Activated T-cell treated with anti-CD3 and anti-CD28 coated beads, Interleukin-2, amount 50 U/mL, for 4 hours (primary cell): Measurements from ENCODE around the gene MICALL1. TPM values are rescaled to one million over a fixed set of nuclear protein-coding genes. Genes with fewer than 3 reads are reported as not detected.
"Not testable (repeated sequence)": the region's sequence is repeated elsewhere in the genome, so short reads cannot be mapped to it uniquely, and the experiment has no call there.

ENCODE experiments used
- ATAC-seq, 2 donors: fragments of 200-7000 bp; cut with Tn5 transposase; one replicate each; pipeline ENCODE4 v1.10.0; 2021
- DNase-seq: peaks from one replicate; pipeline ENCODE4 v3.0.0-alpha.2; 2020
- H3K27me3 Mint-ChIP-seq: one replicate; pipeline ENCODE4 v1.8.0; 2021; ENCODE audit warnings: low read depth, mixed read lengths
- H3K36me3 Mint-ChIP-seq: one replicate; pipeline ENCODE4 v1.8.0; 2022; ENCODE audit warnings: mixed read lengths; ENCODE audit not compliant: insufficient read depth
- H3K4me1 Mint-ChIP-seq: one replicate; pipeline ENCODE4 v1.8.0; 2021; ENCODE audit warnings: low read depth, mixed read lengths
- H3K4me3 Mint-ChIP-seq: one replicate; pipeline ENCODE4 v1.8.0; 2021; ENCODE audit warnings: mild to moderate bottlenecking, moderate library complexity, mixed read lengths
- H3K9me3 Mint-ChIP-seq: one replicate; pipeline ENCODE4 v1.8.0; 2021; ENCODE audit warnings: mixed read lengths
- total RNA-seq, 3 donors: library from RNA; stranded (reverse); gene quantifications; one replicate each; pipeline ENCODE4 v1.2.1, GENCODE V29; 2021

Gene MICALL1
- total RNA-seq, 3 donors from 2014 or later = 16.0 to 16.2 (median 16.0) TPM

- not testable (repeated sequence) for H3K9me3 Mint-ChIP-seq, DNase-seq
Observed at GRCh38 chr22:37952629-37953028, 46.5 kb downstream of the MICALL1 start.

GRCh38 chr22:37953062-37953436 lies 47.0 kb downstream of the MICALL1 start:
- H3K4me3 Mint-ChIP-seq = peak overlapping the region; percentile 94
- H3K9me3 Mint-ChIP-seq = no peaks in the 10 kb centered on the region
- peaks cover 13% of the 10 kb centered on the region for H3K27me3 Mint-ChIP-seq
- ATAC-seq (peak; percentile 9 to 56), DNase-seq (no peak)
- H3K4me1 Mint-ChIP-seq = peaks cover 29% of the 10 kb centered on the region
- peaks cover 19% of the 10 kb centered on the region for H3K36me3 Mint-ChIP-seq

More at GRCh38 chr22:37952629-37953028, 46.5 kb downstream of the MICALL1 start:
- ATAC-seq = not testable (repeated sequence)
- peaks cover 13% of the 10 kb centered on the region for H3K27me3 Mint-ChIP-seq
- H3K4me1 Mint-ChIP-seq = peaks cover 27% of the 10 kb centered on the region
- peak overlapping the region; percentile 94 for H3K4me3 Mint-ChIP-seq
- H3K36me3 Mint-ChIP-seq = peaks cover 16% of the 10 kb centered on the region

- ATAC-seq = peak; percentile 97
- DNase-seq = peak; percentile 95
- no peaks in the 10 kb centered on the region for H3K9me3 Mint-ChIP-seq
- peaks cover 22% of the 10 kb centered on the region for H3K36me3 Mint-ChIP-seq
- peak within 1 kb of the TSS; percentile 94 for H3K4me3 Mint-ChIP-seq
- peaks cover 32% of the 10 kb centered on the region for H3K4me1 Mint-ChIP-seq
- H3K27me3 Mint-ChIP-seq = peaks cover 13% of the 10 kb centered on the region
Observed at GRCh38 chr22:37953437-37954179, 47.5 kb downstream of the MICALL1 start, which contains the start of the genes C22orf23 and POLR2F. C22orf23 (minus strand) TSS chr22:37953601; CDS start chr22:37953149, 452 bp downstream. POLR2F (plus strand) TSS chr22:37953699; CDS start chr22:37953788, 89 bp downstream.

GRCh38 chr22:37954686-37955085 lies 48.6 kb downstream of the MICALL1 start:
- no peak for ATAC-seq
- DNase-seq = no peak
- Mint-ChIP-seq H3K36me3 (peaks cover 32% of the 10 kb centered on the region), H3K9me3 (no peaks in the 10 kb centered on the region), H3K4me1 (peaks cover 34% of the 10 kb centered on the region), H3K27me3 (peaks cover 13% of the 10 kb centered on the region), H3K4me3 (peak overlapping the region; percentile 94)

GRCh38 chr22:37955825-37956397 lies 49.8 kb downstream of the MICALL1 start:
- H3K4me1 Mint-ChIP-seq = peaks cover 34% of the 10 kb centered on the region

GRCh38 chr22:37957232-37957631 lies 51.1 kb downstream of the MICALL1 start:
- H3K36me3 Mint-ChIP-seq = peaks cover 38% of the 10 kb centered on the region
- no peak overlapping the region for H3K4me3 Mint-ChIP-seq
- no peak for DNase-seq
- ATAC-seq = no peak
- no peaks in the 10 kb centered on the region for H3K9me3 Mint-ChIP-seq
- H3K27me3 Mint-ChIP-seq = peaks cover 6% of the 10 kb centered on the region
- peaks cover 36% of the 10 kb centered on the region for H3K4me1 Mint-ChIP-seq

More at GRCh38 chr22:37955825-37956397, 49.8 kb downstream of the MICALL1 start:
- H3K36me3 Mint-ChIP-seq = peaks cover 32% of the 10 kb centered on the region
- not testable (repeated sequence) for H3K4me3 Mint-ChIP-seq, H3K9me3 Mint-ChIP-seq, ATAC-seq, DNase-seq
- H3K27me3 Mint-ChIP-seq = peaks cover 13% of the 10 kb centered on the region

GRCh38 chr22:37959231-37959825 lies 53.2 kb downstream of the MICALL1 start:
- peaks cover 43% of the 10 kb centered on the region for H3K36me3 Mint-ChIP-seq
- no peaks in the 10 kb centered on the region for H3K27me3 Mint-ChIP-seq
- H3K4me1 Mint-ChIP-seq = peaks cover 27% of the 10 kb centered on the region
- ATAC-seq (no peak), DNase-seq (no peak)
- no peaks in the 10 kb centered on the region for H3K9me3 Mint-ChIP-seq
- no peak overlapping the region for H3K4me3 Mint-ChIP-seq

GRCh38 chr22:37961062-37961461 lies 55.0 kb downstream of the MICALL1 start:
- Mint-ChIP-seq H3K27me3 (no peaks in the 10 kb centered on the region), H3K4me1 (peaks cover 16% of the 10 kb centered on the region), H3K36me3 (peaks cover 43% of the 10 kb centered on the region), H3K9me3 (no peaks in the 10 kb centered on the region), H3K4me3 (no peak overlapping the region)
- no peak for ATAC-seq
- no peak for DNase-seq

GRCh38 chr22:37965940-37966664 lies 60.0 kb downstream of the MICALL1 start:
- Mint-ChIP-seq H3K36me3 (peaks cover 36% of the 10 kb centered on the region), H3K4me3 (no peak overlapping the region), H3K9me3 (no peaks in the 10 kb centered on the region), H3K27me3 (no peaks in the 10 kb centered on the region), H3K4me1 (peaks cover 2% of the 10 kb centered on the region)
- ATAC-seq (no peak), DNase-seq (no peak)

- Mint-ChIP-seq H3K36me3 (peaks cover 31% of the 10 kb centered on the region), H3K4me1 (no peaks in the 10 kb centered on the region), H3K4me3 (no peak overlapping the region), H3K27me3 (no peaks in the 10 kb centered on the region), H3K9me3 (no peaks in the 10 kb centered on the region)
- no peak for DNase-seq
- ATAC-seq = no peak
Observed at GRCh38 chr22:37967147-37967546, 61.0 kb downstream of the MICALL1 start.

GRCh38 chr22:37967637-37968451 lies 61.7 kb downstream of the MICALL1 start:
- Mint-ChIP-seq H3K36me3 (peaks cover 29% of the 10 kb centered on the region), H3K9me3 (no peaks in the 10 kb centered on the region), H3K27me3 (no peaks in the 10 kb centered on the region), H3K4me3 (no peak overlapping the region), H3K4me1 (no peaks in the 10 kb centered on the region)
- ATAC-seq = no peak
- DNase-seq = no peak

GRCh38 chr22:37968452-37969251 lies 62.6 kb downstream of the MICALL1 start:
- H3K27me3 Mint-ChIP-seq = no peaks in the 10 kb centered on the region
- DNase-seq (no peak), ATAC-seq (no peak)
- no peak overlapping the region for H3K4me3 Mint-ChIP-seq
- H3K9me3 Mint-ChIP-seq = no peaks in the 10 kb centered on the region
- H3K4me1 Mint-ChIP-seq = no peaks in the 10 kb centered on the region
- H3K36me3 Mint-ChIP-seq = peaks cover 29% of the 10 kb centered on the region

- H3K4me1 Mint-ChIP-seq = no peaks in the 10 kb centered on the region
- ATAC-seq (no peak), DNase-seq (no peak)
- H3K9me3 Mint-ChIP-seq = no peaks in the 10 kb centered on the region
- H3K27me3 Mint-ChIP-seq = no peaks in the 10 kb centered on the region
- H3K4me3 Mint-ChIP-seq = no peak overlapping the region
- H3K36me3 Mint-ChIP-seq = peaks cover 28% of the 10 kb centered on the region
Observed at GRCh38 chr22:37970864-37971263, 64.8 kb downstream of the MICALL1 start.
